GM10266 (cell line): Measurements from ENCODE around the gene TRPC1.
"Not testable (repeated sequence)": the region's sequence is repeated elsewhere in the genome, so short reads cannot be mapped to it uniquely, and the experiment has no call there.

Source experiments
- DNase-seq: peaks from one replicate; pipeline ENCODE4 v3.0.0; 2012; ENCODE audit errors: extremely low spot score
- CTCF ChIP-seq: IDR thresholded peaks from 2 replicates; pipeline ENCODE4 v1.5.1; 2012; ENCODE audit warnings: mild to moderate bottlenecking, low read depth; ENCODE audit not compliant: control insufficient read depth, insufficient read depth; ENCODE audit errors: missing control alignments

The TRPC1 gene

GRCh38 chr3:142746646-142747045 lies 22.8 kb downstream of the TRPC1 start:
- DNase-seq: no peak
- no peak for TF ChIP-seq CTCF

GRCh38 chr3:142750531-142750930 lies 26.7 kb downstream of the TRPC1 start:
- not testable (repeated sequence) for DNase-seq

GRCh38 chr3:142752605-142753004 lies 28.8 kb downstream of the TRPC1 start:
- DNase-seq: not testable (repeated sequence)

- DNase-seq: no peak
- no peak for TF ChIP-seq CTCF
These were observed 30.7 kb downstream of the TRPC1 start for GRCh38 chr3:142754494-142754893.

GRCh38 chr3:142768338-142768737 lies 44.5 kb downstream of the TRPC1 start:
- TF ChIP-seq CTCF: no peak
- no peak for DNase-seq

- TF ChIP-seq CTCF: no peak
- DNase-seq: no peak
These were observed 54.1 kb downstream of the TRPC1 start for GRCh38 chr3:142777927-142778326.

GRCh38 chr3:142778541-142778940 lies 54.7 kb downstream of the TRPC1 start:
- TF ChIP-seq CTCF: no peak
- no peak for DNase-seq

- TF ChIP-seq CTCF: no peak
- no peak for DNase-seq
These were observed 55.8 kb downstream of the TRPC1 start for GRCh38 chr3:142779591-142779990.
